OCI-LY7 (cell line): ENCODE measurements around the gene KRTAP9-9. TPM values are rescaled to one million over a fixed set of nuclear protein-coding genes. Genes with fewer than 3 reads are reported as not detected.
"Not testable (repeated sequence)": the region's sequence is repeated elsewhere in the genome, so short reads cannot be mapped to it uniquely, and the experiment has no call there.

ENCODE experiments used
- BruUV-seq: library from RNA; stranded (reverse); fragments of 400-500 nt; replicated peaks from 2 replicates; lab custom pipeline; 2021; lab: Mats Ljungman, UMichigan
- CTCF ChIA-PET: fragments of 300-600 bp; sonication (Branson Sonifier 250); formaldehyde crosslinking; loops from one replicate; lab custom pipeline; 2022; ENCODE audit warnings: antibody characterized with exemption; ENCODE audit not compliant: unreplicated experiment; lab: Charles Lee
- POLR2A ChIA-PET: fragments of 300-600 bp; sonication (Branson Sonifier 250); formaldehyde crosslinking; loops from one replicate; lab custom pipeline; 2022; ENCODE audit warnings: antibody characterized with exemption; lab: Charles Lee
- DNase-seq: peaks from one replicate; pipeline ENCODE4 v3.0.0-alpha.2; 2015; ENCODE audit warnings: low spot score
- H2AFZ ChIP-seq: fragments of 200-600 bp; sonication (generic), shearing (Covaris generic); 2 replicates; pipeline ENCODE4 v1.6.1; 2014; ENCODE audit warnings: mild to moderate bottlenecking, antibody characterized with exemption, low read length, moderate library complexity
- H3K27ac ChIP-seq: fragments of 200-600 bp; sonication (generic); 2 replicates; pipeline ENCODE4 v1.5.1; 2014; ENCODE audit warnings: mixed run types, low read depth, mild to moderate bottlenecking, moderate library complexity, low read length, inconsistent platforms; ENCODE audit not compliant: poor library complexity, severe bottlenecking
- H3K36me3 ChIP-seq: fragments of 200-600 bp; sonication (generic); 2 replicates; pipeline ENCODE4 v1.6.1; 2014; ENCODE audit warnings: mild to moderate bottlenecking, antibody characterized with exemption, low read length, moderate library complexity, mixed read lengths; ENCODE audit not compliant: insufficient read depth
- H3K4me1 ChIP-seq: fragments of 200-600 bp; sonication (generic); 2 replicates; pipeline ENCODE4 v1.5.1; 2014; ENCODE audit warnings: mild to moderate bottlenecking, low read length; ENCODE audit not compliant: insufficient read depth, poor library complexity, severe bottlenecking
- H3K4me2 ChIP-seq: fragments of 200-600 bp; sonication (generic); 2 replicates; pipeline ENCODE4 v1.6.1; 2014; ENCODE audit warnings: mild to moderate bottlenecking, low read length
- H3K4me3 ChIP-seq: fragments of 200-600 bp; sonication (generic); 2 replicates; pipeline ENCODE4 v1.5.1; 2014; ENCODE audit warnings: mild to moderate bottlenecking, low read depth, low read length; ENCODE audit not compliant: poor library complexity, severe bottlenecking
- H3K79me2 ChIP-seq: fragments of 200-600 bp; sonication (generic); 2 replicates; pipeline ENCODE4 v1.6.1; 2016; ENCODE audit warnings: low read depth, mild to moderate bottlenecking, low read length, moderate library complexity, mixed read lengths; ENCODE audit not compliant: insufficient read depth
- H3K9me2 ChIP-seq: fragments of 200-600 bp; sonication (generic); 2 replicates; pipeline ENCODE4 v1.6.1; 2016; ENCODE audit warnings: mild to moderate bottlenecking, low read length, mixed read lengths; ENCODE audit not compliant: insufficient read depth
- H3K9me3 ChIP-seq: fragments of 200-600 bp; sonication (generic); 2 replicates; pipeline ENCODE4 v1.6.1; 2014; ENCODE audit warnings: mild to moderate bottlenecking, mixed run types, low read length, mixed read lengths
- H4K20me1 ChIP-seq: fragments of 200-600 bp; sonication (generic); 2 replicates; pipeline ENCODE4 v1.6.1; 2014; ENCODE audit warnings: mild to moderate bottlenecking, antibody characterized with exemption, low read length, moderate library complexity, mixed read lengths; ENCODE audit not compliant: insufficient read depth
- CTCF ChIP-seq: fragments of 200-600 bp; sonication (generic); conservative IDR thresholded peaks from 2 replicates; pipeline ENCODE4 v1.5.1; 2014; ENCODE audit warnings: mild to moderate bottlenecking, antibody characterized with exemption, low read length, moderate library complexity, mixed read lengths
- EZH2phosphoT487 ChIP-seq: fragments of 200-600 bp; sonication (generic); IDR thresholded peaks from 2 replicates; pipeline ENCODE4 v1.6.1; 2018; ENCODE audit warnings: low read depth, borderline replicate concordance, mild to moderate bottlenecking, mixed run types, antibody characterized with exemption, low read length, moderate library complexity, mixed read lengths
- intact Hi-C: fragments of 100-400 bp; cut with micrococcal nuclease; formaldehyde crosslinking; loops from one replicate; pipeline ENCODE4 v1.10.0; 2022; ENCODE audit not compliant: unreplicated experiment
- total RNA-seq, 2 experiments: library from RNA; depleted of rRNA in 1 of 2; stranded (reverse); fragments of >200 nt in 1 of 2; shearing (Covaris generic) in 1 of 2; gene quantifications; 2 replicates each; pipeline ENCODE4 v1.2.3, GENCODE V29; 2014 to 2022

KRTAP9-9 gene
- total RNA-seq, 2 experiments from 2014 or later = not detected

GRCh38 chr17:41267711-41268110 is 12.5 kb downstream of the KRTAP9-9 start:
- ChIA-PET POLR2A (no interaction called here), CTCF (no interaction called here)
- Histone ChIP-seq H2AFZ (no peak overlapping the region), H3K4me2 (no peak overlapping the region), H3K4me1 (no peaks in the 10 kb centered on the region), H4K20me1 (no peaks in the 10 kb centered on the region), H3K9me3 (no peaks in the 10 kb centered on the region), H3K27ac (no peak overlapping the region), H3K9me2 (no peaks in the 10 kb centered on the region), H3K4me3 (no peak overlapping the region), H3K36me3 (no peaks in the 10 kb centered on the region), H3K79me2 (no peaks in the 10 kb centered on the region)
- no peak for DNase-seq
- intact Hi-C loops = no loop called here
- TF ChIP-seq EZH2phosphoT487 (no peak), CTCF (no peak)
- BruUV-seq = no TSS peak

GRCh38 chr17:41271323-41271722 is 16.1 kb downstream of the KRTAP9-9 start:
- POLR2A ChIA-PET, BruUV-seq, H4K20me1 ChIP-seq, H3K79me2 ChIP-seq, H2AFZ ChIP-seq, H3K27ac ChIP-seq, H3K9me2 ChIP-seq, H3K36me3 ChIP-seq, H3K9me3 ChIP-seq, DNase-seq, H3K4me3 ChIP-seq, H3K4me1 ChIP-seq, intact Hi-C loops, H3K4me2 ChIP-seq, CTCF ChIA-PET: not testable (repeated sequence)

- H3K4me1 ChIP-seq = no peaks in the 10 kb centered on the region
- H3K4me2 ChIP-seq = no peak overlapping the region
- H2AFZ ChIP-seq = no peak overlapping the region
- intact Hi-C loops = no loop called here
- ChIA-PET POLR2A (no interaction called here), CTCF (no interaction called here)
- TF ChIP-seq CTCF (no peak), EZH2phosphoT487 (no peak)
- no peak for DNase-seq
- H3K36me3 ChIP-seq = no peaks in the 10 kb centered on the region
- H3K27ac ChIP-seq = no peak overlapping the region
- H3K4me3 ChIP-seq = no peak overlapping the region
- H3K9me3 ChIP-seq = no peaks in the 10 kb centered on the region
- no peaks in the 10 kb centered on the region for H3K9me2 ChIP-seq
- no peaks in the 10 kb centered on the region for H3K79me2 ChIP-seq
- no peaks in the 10 kb centered on the region for H4K20me1 ChIP-seq
- BruUV-seq = no TSS peak
These were observed 16.7 kb downstream of the KRTAP9-9 start for GRCh38 chr17:41271858-41272257.

- H3K4me3 ChIP-seq, POLR2A ChIA-PET, CTCF ChIA-PET, H3K4me2 ChIP-seq, H3K9me3 ChIP-seq, H2AFZ ChIP-seq, H4K20me1 ChIP-seq, BruUV-seq, H3K79me2 ChIP-seq, H3K27ac ChIP-seq, H3K4me1 ChIP-seq, H3K36me3 ChIP-seq, H3K9me2 ChIP-seq, DNase-seq, intact Hi-C loops: not testable (repeated sequence)
These were observed 20.5 kb downstream of the KRTAP9-9 start, which contains the start of gene KRTAP9-7 for GRCh38 chr17:41275648-41276190. Gene KRTAP9-7 (plus strand): TSS chr17:41275698. CDS start chr17:41275698, 0 bp downstream.
